Endothelial cell (in vitro differentiated cells): ENCODE results near the gene OCIAD1. TPM values are rescaled to one million over a fixed set of nuclear protein-coding genes. Genes with fewer than 3 reads are reported as not detected.
"Not testable (repeated sequence)": the region's sequence is repeated elsewhere in the genome, so short reads cannot be mapped to it uniquely, and the experiment has no call there.

Experiments used
- DNase-seq: peaks from one replicate; pipeline ENCODE4 v3.0.0; 2021; ENCODE audit warnings: low spot score
- H3K27ac Mint-ChIP-seq: one replicate; pipeline ENCODE4 v1.8.0; 2021; ENCODE audit warnings: mixed read lengths, inconsistent platforms; ENCODE audit not compliant: unreplicated experiment
- H3K27me3 Mint-ChIP-seq: one replicate; pipeline ENCODE4 v1.8.0; 2021; ENCODE audit warnings: mild to moderate bottlenecking, moderate library complexity, mixed read lengths, inconsistent platforms; ENCODE audit not compliant: unreplicated experiment
- H3K36me3 Mint-ChIP-seq: one replicate; pipeline ENCODE4 v1.8.0; 2021; ENCODE audit warnings: mild to moderate bottlenecking, low read depth, mixed read lengths, inconsistent platforms; ENCODE audit not compliant: unreplicated experiment
- H3K4me1 Mint-ChIP-seq: one replicate; pipeline ENCODE4 v1.8.0; 2021; ENCODE audit warnings: mild to moderate bottlenecking, mixed read lengths, inconsistent platforms; ENCODE audit not compliant: unreplicated experiment
- H3K4me3 Mint-ChIP-seq: one replicate; pipeline ENCODE4 v1.8.0; 2021; ENCODE audit warnings: mild to moderate bottlenecking, mixed read lengths, inconsistent platforms; ENCODE audit not compliant: unreplicated experiment
- H3K9me3 Mint-ChIP-seq: one replicate; pipeline ENCODE4 v1.8.0; 2021; ENCODE audit warnings: mixed read lengths, inconsistent platforms; ENCODE audit not compliant: unreplicated experiment
- CTCF ChIP-seq: fragments of 200-600 bp; sonication (generic); IDR thresholded peaks from one replicate; pipeline ENCODE4 v1.5.0; 2021; ENCODE audit warnings: antibody characterized with exemption; ENCODE audit not compliant: unreplicated experiment
- total RNA-seq: library from RNA; stranded (reverse); fragmentation: NEBNext Ultra II Directional; extraction: Animal tissue kit (Norgen Biotek cat#: 25700); gene quantifications from one replicate; pipeline ENCODE4 v1.2.1, GENCODE V29; 2021; ENCODE audit not compliant: unreplicated experiment

OCIAD1 gene
- total RNA-seq, 1 donor from 2014 or later, result 121 TPM

- Mint-ChIP-seq H3K27ac (no peak overlapping the region), H3K27me3 (no peaks in the 10 kb centered on the region), H3K36me3 (no peaks in the 10 kb centered on the region), H3K4me3 (no peak overlapping the region), H3K9me3 (no peaks in the 10 kb centered on the region), H3K4me1 (peaks cover 23% of the 10 kb centered on the region)
- no peak for DNase-seq
- TF ChIP-seq CTCF, result no peak
Measured at GRCh38 chr4:48801016-48801715, 29.7 kb upstream of the OCIAD1 start.

GRCh38 chr4:48804584-48805301, 26.1 kb upstream of the OCIAD1 start:
- TF ChIP-seq CTCF, result no peak
- Mint-ChIP-seq H3K36me3 (no peaks in the 10 kb centered on the region), H3K9me3 (no peaks in the 10 kb centered on the region), H3K4me1 (peaks cover 20% of the 10 kb centered on the region), H3K27me3 (no peaks in the 10 kb centered on the region), H3K4me3 (no peak overlapping the region), H3K27ac (no peak overlapping the region)
- DNase-seq, result no peak

- Mint-ChIP-seq H3K27ac (no peak overlapping the region), H3K4me1 (peaks cover 2% of the 10 kb centered on the region)
- TF ChIP-seq CTCF, result no peak
Measured at GRCh38 chr4:48812866-48813265, 18.0 kb upstream of the OCIAD1 start.

GRCh38 chr4:48813964-48814363, 16.9 kb upstream of the OCIAD1 start:
- no peak for DNase-seq
- no peaks in the 10 kb centered on the region for H3K36me3 Mint-ChIP-seq
- peaks cover 3% of the 10 kb centered on the region for H3K27me3 Mint-ChIP-seq
- H3K27ac Mint-ChIP-seq, result no peak overlapping the region
- no peaks in the 10 kb centered on the region for H3K9me3 Mint-ChIP-seq
- TF ChIP-seq CTCF, result no peak
- H3K4me1 Mint-ChIP-seq, result peaks cover 2% of the 10 kb centered on the region
- no peak overlapping the region for H3K4me3 Mint-ChIP-seq

More at GRCh38 chr4:48812866-48813265, 18.0 kb upstream of the OCIAD1 start:
- Mint-ChIP-seq H3K27me3 (peaks cover 3% of the 10 kb centered on the region), H3K4me3 (no peak overlapping the region), H3K36me3 (no peaks in the 10 kb centered on the region), H3K9me3 (no peaks in the 10 kb centered on the region)
- DNase-seq, result no peak

GRCh38 chr4:48815483-48815882, 15.4 kb upstream of the OCIAD1 start:
- peaks cover 2% of the 10 kb centered on the region for H3K4me1 Mint-ChIP-seq
- H3K36me3 Mint-ChIP-seq, result no peaks in the 10 kb centered on the region
- no peak for TF ChIP-seq CTCF
- no peak overlapping the region for H3K4me3 Mint-ChIP-seq
- peaks cover 4% of the 10 kb centered on the region for H3K27me3 Mint-ChIP-seq
- H3K9me3 Mint-ChIP-seq, result no peaks in the 10 kb centered on the region
- no peak overlapping the region for H3K27ac Mint-ChIP-seq
- no peak for DNase-seq

GRCh38 chr4:48816297-48816696, 14.6 kb upstream of the OCIAD1 start:
- H3K27ac Mint-ChIP-seq, H3K27me3 Mint-ChIP-seq, H3K4me3 Mint-ChIP-seq, H3K9me3 Mint-ChIP-seq, DNase-seq, H3K36me3 Mint-ChIP-seq, H3K4me1 Mint-ChIP-seq: not testable (repeated sequence)
